CD14-positive monocyte (primary cell): ENCODE data around the gene SOHLH1. TPM values are rescaled to one million over a fixed set of nuclear protein-coding genes. Genes with fewer than 3 reads are reported as not detected.

Experiments used
- DNase-seq, 3 donors: peaks; one replicate each; pipeline ENCODE4 v3.0.0-alpha.2; 2011 to 2022
- H2AFZ ChIP-seq: 2 replicates; pipeline ENCODE4 v1.6.0; 2012; ENCODE audit warnings: mild to moderate bottlenecking, low read depth, low read length, inconsistent platforms; ENCODE audit not compliant: insufficient read depth, poor library complexity, severe bottlenecking
- H3K27ac ChIP-seq, 2 donors: 1 replicate in 1 of 2; 2 replicates in 1 of 2; pipeline ENCODE4 v1.5.1; 2012 to 2013; ENCODE audit warnings: low read length in 2 of 2, control low read depth in 1 of 2, inconsistent platforms in 1 of 2, low read depth in 1 of 2, mild to moderate bottlenecking in 1 of 2
- H3K27me3 ChIP-seq, 2 donors: one replicate each; pipeline versions ENCODE4 v1.6.0 to v1.6.1; 2011 to 2013; ENCODE audit warnings: low read length in 2 of 2; ENCODE audit not compliant: control insufficient read depth in 2 of 2, insufficient read depth in 2 of 2
- H3K36me3 ChIP-seq, 2 donors: replicated peaks in 1 of 2; 1 replicate in 1 of 2; 2 replicates in 1 of 2; pipeline versions ENCODE4 v1.5.1 to v1.6.1; 2012 to 2013; ENCODE audit warnings: low read length in 2 of 2, control low read depth in 1 of 2, inconsistent platforms in 1 of 2, mild to moderate bottlenecking in 1 of 2; ENCODE audit not compliant: insufficient read depth in 2 of 2, control insufficient read depth in 1 of 2
- H3K4me1 ChIP-seq, 2 donors: 1 replicate in 1 of 2; 2 replicates in 1 of 2; pipeline versions ENCODE4 v1.5.1 to v1.6.1; 2012 to 2013; ENCODE audit warnings: low read length in 2 of 2, control low read depth in 1 of 2, inconsistent platforms in 1 of 2, mild to moderate bottlenecking in 1 of 2, moderate library complexity in 1 of 2; ENCODE audit not compliant: insufficient read depth in 2 of 2, control insufficient read depth in 1 of 2
- H3K4me2 ChIP-seq: replicated peaks from 2 replicates; pipeline ENCODE3; 2012; ENCODE audit warnings: low read length, moderate library complexity, mild to moderate bottlenecking; ENCODE audit not compliant: poor library complexity, severe bottlenecking; ENCODE audit errors: extremely low read depth
- H3K4me3 ChIP-seq, 3 experiments: fragments of 200-600 bp in 1 of 3; sonication (generic) in 1 of 3; replicated peaks in 1 of 3; 1 replicate in 2 of 3; 2 replicates in 1 of 3; pipeline ENCODE4 v1.5.1; 2011 to 2013; ENCODE audit warnings: low read length in 3 of 3, mild to moderate bottlenecking in 3 of 3, control low read depth in 2 of 3, low read depth in 2 of 3, inconsistent platforms in 1 of 3, moderate library complexity in 1 of 3
- H3K79me2 ChIP-seq: 2 replicates; pipeline ENCODE4 v1.6.0; 2012; ENCODE audit warnings: mild to moderate bottlenecking, control low read depth, inconsistent platforms, low read length, moderate library complexity; ENCODE audit not compliant: insufficient read depth
- H3K9ac ChIP-seq: 2 replicates; pipeline ENCODE4 v1.6.0; 2017; ENCODE audit warnings: low read length, mild to moderate bottlenecking; ENCODE audit not compliant: insufficient read depth, poor library complexity, severe bottlenecking
- H3K9me3 ChIP-seq, 2 donors: replicated peaks in 1 of 2; 1 replicate in 1 of 2; 2 replicates in 1 of 2; pipeline versions ENCODE4 v1.5.1 to v1.6.1; 2012 to 2013; ENCODE audit warnings: low read length in 2 of 2, control low read depth in 1 of 2; ENCODE audit not compliant: control insufficient read depth in 1 of 2, insufficient read depth in 1 of 2
- H4K20me1 ChIP-seq: 2 replicates; pipeline ENCODE4 v1.6.0; 2012; ENCODE audit warnings: mild to moderate bottlenecking, low read length, control low read depth, moderate library complexity; ENCODE audit not compliant: insufficient read depth
- H3K27ac Mint-ChIP-seq, 7 donors: one replicate each; pipeline ENCODE4 v1.8.0; 2020; ENCODE audit warnings: mild to moderate bottlenecking in 7 of 7, mixed read lengths in 7 of 7, moderate library complexity in 6 of 7, inconsistent platforms in 2 of 7
- H3K27me3 Mint-ChIP-seq, 3 donors: one replicate each; pipeline ENCODE4 v1.8.0; 2021 to 2022; ENCODE audit warnings: low read depth in 3 of 3, mild to moderate bottlenecking in 3 of 3, mixed read lengths in 3 of 3, moderate library complexity in 3 of 3, inconsistent platforms in 1 of 3
- H3K36me3 Mint-ChIP-seq, 2 donors: one replicate each; pipeline ENCODE4 v1.8.0; 2020; ENCODE audit warnings: mixed read lengths in 2 of 2, inconsistent platforms in 1 of 2, mild to moderate bottlenecking in 1 of 2
- H3K4me1 Mint-ChIP-seq: one replicate; pipeline ENCODE4 v1.8.0; 2020; ENCODE audit warnings: mild to moderate bottlenecking, mixed read lengths
- H3K4me3 Mint-ChIP-seq, 2 donors: one replicate each; pipeline ENCODE4 v1.8.0; 2020; ENCODE audit warnings: mild to moderate bottlenecking in 2 of 2, mixed read lengths in 2 of 2, moderate library complexity in 1 of 2
- H3K9me3 Mint-ChIP-seq, 7 donors: one replicate each; pipeline ENCODE4 v1.8.0; 2020 to 2022; ENCODE audit warnings: mixed read lengths in 7 of 7, mild to moderate bottlenecking in 6 of 7, moderate library complexity in 6 of 7, inconsistent platforms in 2 of 7
- CTCF ChIP-seq: fragments of 200-600 bp; IDR thresholded peaks from one replicate; pipeline ENCODE4 v1.8.0; 2022; ENCODE audit warnings: antibody characterized with exemption, mild to moderate bottlenecking
- WGBS: methylation state at CpG from one replicate; pipeline ENCODE4 v1.1.5; 2013; ENCODE audit warnings: missing lambda C conversion rate; ENCODE audit not compliant: insufficient coverage; 5-methylcytosine and 5-hydroxymethylcytosine counted together
- intact Hi-C, 2 donors: fragments of 100-400 bp; cut with micrococcal nuclease; formaldehyde crosslinking; loops; one replicate each; pipeline versions ENCODE4 v1.15.0 to v1.15.1; 2023
- polyA plus RNA-seq, 3 donors: library from polyadenylated mRNA; depleted of rRNA in 1 of 3; unstranded in 2 of 3; stranded (reverse) in 1 of 3; fragments of 300-500 nt in 2 of 3; fragments of >200 nt in 1 of 3; fragmentation: Illumina TruSeq in 2 of 3; gene quantifications; 1 replicate in 2 of 3; 2 replicates in 1 of 3; pipeline ENCODE4 v1.2.3, GENCODE V29; 2012 to 2021

The SOHLH1 gene
- polyA plus RNA-seq, 3 donors = not detected

DNA sequence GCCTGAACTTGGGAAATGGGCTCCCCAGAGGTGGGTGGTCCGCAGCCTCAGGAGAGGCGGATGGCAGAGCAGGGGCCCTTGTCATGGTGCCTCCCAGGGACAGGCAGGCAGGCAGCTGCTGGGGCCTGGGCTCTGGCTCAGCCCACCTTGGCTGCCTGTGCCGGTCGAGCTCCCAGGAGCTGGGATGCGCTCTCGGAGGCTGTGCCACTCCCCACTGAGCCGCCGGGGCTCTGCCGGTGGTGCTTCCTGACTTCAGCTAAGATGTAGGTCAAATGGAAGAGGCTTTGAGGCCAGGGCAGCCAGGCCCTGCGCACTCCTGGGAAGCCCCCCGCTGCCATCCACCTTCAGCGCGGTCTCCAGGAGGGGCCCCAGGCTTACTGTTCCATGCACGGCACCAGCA lies 43.7 kb upstream of the SOHLH1 start:
- Histone ChIP-seq H3K4me3 (no peak overlapping the region), H3K27me3 (no peaks in the 10 kb centered on the region), H3K79me2 (no peaks in the 10 kb centered on the region), H3K36me3 (no peaks in the 10 kb centered on the region), H4K20me1 (no peaks in the 10 kb centered on the region), H3K4me2 (no peak overlapping the region), H3K9ac (no peak overlapping the region), H3K4me1 (no peaks in the 10 kb centered on the region), H3K9me3 (no peaks in the 10 kb centered on the region), H3K27ac (no peak overlapping the region), H2AFZ (no peak overlapping the region)
- intact Hi-C loops = no loop called here
- Mint-ChIP-seq H3K4me3 (no peak overlapping the region), H3K36me3 (no peaks in the 10 kb centered on the region), H3K4me1 (no peaks in the 10 kb centered on the region), H3K27me3 (peaks cover 0 to 12% (median 5%) of the 10 kb centered on the region in 3 donors), H3K27ac (no peak overlapping the region), H3K9me3 (no peaks in the 10 kb centered on the region)
- no peak for DNase-seq
- TF ChIP-seq CTCF = no peak
- 79% methylated on average over 14 of the region's 14 CpGs for WGBS

GRCh38 chr9:135741276-135742219 lies 42.3 kb upstream of the SOHLH1 start:
- Histone ChIP-seq H3K27ac (no peak overlapping the region), H4K20me1 (no peaks in the 10 kb centered on the region), H3K4me3 (no peak overlapping the region), H3K9me3 (no peaks in the 10 kb centered on the region), H3K4me2 (no peak overlapping the region), H3K9ac (no peak overlapping the region), H3K79me2 (no peaks in the 10 kb centered on the region), H3K4me1 (no peaks in the 10 kb centered on the region), H2AFZ (no peak overlapping the region), H3K36me3 (no peaks in the 10 kb centered on the region), H3K27me3 (peaks cover 0 to 12% of the 10 kb centered on the region in 2 donors)
- no peaks in the 10 kb centered on the region for H3K9me3 Mint-ChIP-seq
- intact Hi-C loops = no loop called here
- peaks cover 5 to 23% (median 15%) of the 10 kb centered on the region in 3 donors for H3K27me3 Mint-ChIP-seq
- no peaks in the 10 kb centered on the region for H3K36me3 Mint-ChIP-seq
- no peak overlapping the region for H3K27ac Mint-ChIP-seq
- DNase-seq = no peak
- WGBS = 82% methylated on average over 21 of the region's 24 CpGs
- H3K4me1 Mint-ChIP-seq = no peaks in the 10 kb centered on the region
- no peak for TF ChIP-seq CTCF
- no peak overlapping the region for H3K4me3 Mint-ChIP-seq
